ENCODE data around the gene SH3RF1.

- TF ChIP-seq POLR2A (IDR thresholded peaks at IDR 0.05) (no peak), CTCF (IDR thresholded peaks at IDR 0.05) (no peak)
These were observed 39.0 kb downstream of the SH3RF1 start for GRCh38 chr4:169231647-169232262.

All from body of pancreas (tissue), 4 donors.